OCI-LY1 (cell line): Measurements from ENCODE around the gene HLA-DMA.

Source experiments
- H2AFZ ChIP-seq: fragments of 200-600 bp; sonication (generic), shearing (Covaris generic); 2 replicates; pipeline ENCODE4 v1.6.0; 2014; ENCODE audit warnings: antibody characterized with exemption, mild to moderate bottlenecking, low read length
- H3F3A ChIP-seq: fragments of 200-600 bp; sonication (generic), shearing (Covaris generic); 2 replicates; pipeline ENCODE4 v1.6.0; 2014; ENCODE audit warnings: mild to moderate bottlenecking, antibody characterized with exemption, low read length, moderate library complexity; ENCODE audit not compliant: insufficient read depth
- H3K27ac ChIP-seq: fragments of 200-600 bp; sonication (generic); 2 replicates; pipeline ENCODE4 v1.5.1; 2014; ENCODE audit warnings: low read length, mixed run types, mild to moderate bottlenecking, low read depth; ENCODE audit not compliant: poor library complexity, severe bottlenecking
- H3K27me3 ChIP-seq: fragments of 200-600 bp; sonication (generic); 2 replicates; pipeline ENCODE4 v1.6.0; 2014; ENCODE audit warnings: antibody characterized with exemption, mild to moderate bottlenecking, low read length, moderate library complexity; ENCODE audit not compliant: insufficient read depth
- H3K36me3 ChIP-seq: fragments of 200-600 bp; sonication (generic); 2 replicates; pipeline ENCODE4 v1.6.1; 2014; ENCODE audit warnings: mild to moderate bottlenecking, antibody characterized with exemption, low read length, moderate library complexity, mixed read lengths; ENCODE audit not compliant: insufficient read depth
- H3K4me1 ChIP-seq: fragments of 200-600 bp; sonication (generic); 2 replicates; pipeline ENCODE4 v1.5.1; 2014; ENCODE audit warnings: mild to moderate bottlenecking, low read length, moderate library complexity; ENCODE audit not compliant: insufficient read depth, severe bottlenecking
- H3K4me2 ChIP-seq: fragments of 200-600 bp; sonication (generic), shearing (Covaris generic); 2 replicates; pipeline ENCODE4 v1.6.1; 2014; ENCODE audit warnings: low read length
- H3K4me3 ChIP-seq: fragments of 200-600 bp; sonication (generic); 2 replicates; pipeline ENCODE4 v1.5.1; 2014; ENCODE audit warnings: low read length, low read depth, mild to moderate bottlenecking, mixed read lengths; ENCODE audit not compliant: poor library complexity, severe bottlenecking
- H3K79me2 ChIP-seq: fragments of 200-600 bp; shearing (Covaris generic); 2 replicates; pipeline ENCODE4 v1.6.1; 2016; ENCODE audit warnings: mixed run types, low read length, mixed read lengths; ENCODE audit not compliant: insufficient read depth
- H3K9ac ChIP-seq: fragments of 200-600 bp; sonication (generic), shearing (Covaris generic); 2 replicates; pipeline ENCODE4 v1.6.1; 2014; ENCODE audit warnings: mild to moderate bottlenecking, low read length, mixed read lengths
- H3K9me2 ChIP-seq: fragments of 200-600 bp; sonication (generic), shearing (Covaris generic); 2 replicates; pipeline ENCODE4 v1.6.1; 2014; ENCODE audit warnings: low read depth, mild to moderate bottlenecking, low read length, mixed read lengths
- H3K9me3 ChIP-seq: fragments of 200-600 bp; shearing (Covaris generic); 2 replicates; pipeline ENCODE4 v1.6.1; 2014; ENCODE audit warnings: low read length, mixed read lengths
- H4K20me1 ChIP-seq: fragments of 200-600 bp; sonication (generic), shearing (Covaris generic); 2 replicates; pipeline ENCODE4 v1.6.0; 2016; ENCODE audit warnings: mild to moderate bottlenecking, low read length; ENCODE audit not compliant: insufficient read depth
- EZH2 ChIP-seq: fragments of 200-600 bp; sonication (generic), shearing (Covaris generic); IDR thresholded peaks from 2 replicates; pipeline ENCODE4 v1.8.0; 2017; ENCODE audit warnings: borderline replicate concordance, mixed run types, mild to moderate bottlenecking, antibody characterized with exemption, low read length, moderate library complexity, mixed read lengths
- TF ChIP-seq, protein P1 (sequence below): fragments of 200-600 bp; sonication (generic), shearing (Covaris generic); IDR thresholded peaks from 2 replicates; pipeline ENCODE4 v1.5.1; 2017; ENCODE audit warnings: mild to moderate bottlenecking, antibody characterized with exemption, low read length, moderate library complexity, mixed read lengths

HLA-DMA gene

DNA sequence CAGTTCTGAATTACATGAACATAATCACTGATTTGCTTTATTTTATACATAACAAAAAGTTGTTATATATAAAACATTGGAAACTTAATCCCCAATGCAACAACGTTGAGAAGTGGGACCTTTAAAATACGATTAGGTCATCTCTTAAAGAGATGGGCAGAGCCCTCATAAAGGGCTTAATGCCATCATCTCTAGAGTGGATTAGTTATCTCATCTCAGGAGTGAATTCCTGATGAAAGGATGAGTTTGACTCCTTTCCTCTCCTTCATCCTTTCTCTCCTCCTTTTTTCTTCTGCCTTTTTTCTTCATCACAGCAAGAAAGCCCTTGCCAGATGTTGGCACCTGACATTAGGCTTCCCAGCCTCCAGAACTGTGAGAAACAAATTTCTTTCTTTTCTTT lies 42.6 kb upstream of the HLA-DMA start:
- H3K9me3 ChIP-seq: no peaks in the 10 kb centered on the region
- no peak overlapping the region for H2AFZ ChIP-seq
- no peaks in the 10 kb centered on the region for H3K36me3 ChIP-seq
- no peaks in the 10 kb centered on the region; the same call in 1 of the 2 replicates for H3K27me3 ChIP-seq
- no peak overlapping the region for H3K9ac ChIP-seq
- H3K4me2 ChIP-seq: no peak overlapping the region
- TF ChIP-seq EZH2: no peak
- TF ChIP-seq, protein P1, sequence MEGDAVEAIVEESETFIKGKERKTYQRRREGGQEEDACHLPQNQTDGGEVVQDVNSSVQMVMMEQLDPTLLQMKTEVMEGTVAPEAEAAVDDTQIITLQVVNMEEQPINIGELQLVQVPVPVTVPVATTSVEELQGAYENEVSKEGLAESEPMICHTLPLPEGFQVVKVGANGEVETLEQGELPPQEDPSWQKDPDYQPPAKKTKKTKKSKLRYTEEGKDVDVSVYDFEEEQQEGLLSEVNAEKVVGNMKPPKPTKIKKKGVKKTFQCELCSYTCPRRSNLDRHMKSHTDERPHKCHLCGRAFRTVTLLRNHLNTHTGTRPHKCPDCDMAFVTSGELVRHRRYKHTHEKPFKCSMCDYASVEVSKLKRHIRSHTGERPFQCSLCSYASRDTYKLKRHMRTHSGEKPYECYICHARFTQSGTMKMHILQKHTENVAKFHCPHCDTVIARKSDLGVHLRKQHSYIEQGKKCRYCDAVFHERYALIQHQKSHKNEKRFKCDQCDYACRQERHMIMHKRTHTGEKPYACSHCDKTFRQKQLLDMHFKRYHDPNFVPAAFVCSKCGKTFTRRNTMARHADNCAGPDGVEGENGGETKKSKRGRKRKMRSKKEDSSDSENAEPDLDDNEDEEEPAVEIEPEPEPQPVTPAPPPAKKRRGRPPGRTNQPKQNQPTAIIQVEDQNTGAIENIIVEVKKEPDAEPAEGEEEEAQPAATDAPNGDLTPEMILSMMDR: no peak
- no peaks in the 10 kb centered on the region for H4K20me1 ChIP-seq
- H3K27ac ChIP-seq: no peak overlapping the region
- no peak overlapping the region for H3K4me3 ChIP-seq
- no peaks in the 10 kb centered on the region for H3K4me1 ChIP-seq
- H3K79me2 ChIP-seq: no peaks in the 10 kb centered on the region
- H3F3A ChIP-seq: no peaks in the 10 kb centered on the region; the same call in 1 of the 2 replicates
- H3K9me2 ChIP-seq: no peaks in the 10 kb centered on the region

DNA sequence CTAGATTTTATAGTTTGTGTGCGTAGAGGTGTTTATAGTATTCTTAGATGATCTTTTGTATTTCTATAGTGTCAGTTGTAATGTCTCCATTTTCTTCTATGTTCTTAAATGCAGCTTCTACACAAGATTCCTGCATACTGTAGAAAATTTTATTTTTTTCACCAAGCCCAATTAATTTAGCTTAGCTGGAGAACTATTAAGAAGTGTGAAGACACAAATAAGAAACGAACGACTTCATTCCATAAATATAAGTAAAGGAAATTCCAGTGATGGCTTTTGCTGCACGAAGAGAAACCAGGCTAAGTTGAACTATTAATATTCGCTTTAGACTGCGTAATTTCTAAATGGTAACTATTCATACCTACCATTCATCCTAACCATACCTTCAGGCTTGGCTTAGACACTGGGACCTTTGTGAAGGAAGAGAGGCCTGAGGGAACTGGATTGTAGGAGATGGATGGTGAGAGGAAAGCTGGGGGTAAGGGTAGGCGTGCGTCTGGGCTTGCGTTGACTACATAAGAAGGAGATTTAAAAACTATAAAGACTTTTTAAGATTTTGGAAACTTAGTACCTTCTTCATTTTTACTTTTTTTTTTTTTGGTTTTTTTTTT lies 40.6 kb upstream of the HLA-DMA start:
- no peaks in the 10 kb centered on the region; the same call in 1 of the 2 replicates for H3K27me3 ChIP-seq
- H3K27ac ChIP-seq: no peak overlapping the region
- H3K4me2 ChIP-seq: no peak overlapping the region
- H3K79me2 ChIP-seq: no peaks in the 10 kb centered on the region
- H3K9me3 ChIP-seq: no peaks in the 10 kb centered on the region
- no peak overlapping the region for H3K4me3 ChIP-seq
- TF ChIP-seq, protein P1: no peak
- no peak for TF ChIP-seq EZH2
- no peaks in the 10 kb centered on the region; the same call in 1 of the 2 replicates for H3F3A ChIP-seq
- no peaks in the 10 kb centered on the region for H3K4me1 ChIP-seq
- H4K20me1 ChIP-seq: no peaks in the 10 kb centered on the region
- no peak overlapping the region for H3K9ac ChIP-seq
- H2AFZ ChIP-seq: no peak overlapping the region
- H3K36me3 ChIP-seq: no peaks in the 10 kb centered on the region; the same call in 1 of the 2 replicates
- no peaks in the 10 kb centered on the region for H3K9me2 ChIP-seq

DNA sequence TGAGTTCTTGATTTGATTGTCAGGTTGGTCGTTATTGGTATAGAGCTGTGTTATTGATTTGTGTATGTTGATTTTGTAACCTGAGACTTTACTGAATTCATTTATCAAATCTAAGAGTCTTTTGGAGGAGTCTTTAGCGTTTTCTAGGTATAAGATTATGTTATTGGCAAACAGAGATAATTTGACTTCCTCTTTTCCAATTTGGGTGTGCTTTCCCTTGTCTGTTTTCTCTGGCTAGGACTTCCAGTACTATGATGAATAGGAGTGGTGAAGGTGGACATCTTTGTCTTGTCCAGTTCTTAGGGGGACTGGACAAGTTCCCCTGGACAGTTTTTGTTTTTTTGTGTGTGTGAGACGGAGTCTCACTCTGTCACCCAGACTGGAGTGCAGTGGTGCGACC lies 39.1 kb upstream of the HLA-DMA start:
- Histone ChIP-seq H3K9ac (no peak overlapping the region), H3K4me2 (no peak overlapping the region), H3K79me2 (no peaks in the 10 kb centered on the region), H3F3A (no peaks in the 10 kb centered on the region; the same call in 1 of the 2 replicates), H3K9me2 (no peaks in the 10 kb centered on the region), H2AFZ (no peak overlapping the region), H3K4me3 (no peak overlapping the region), H4K20me1 (no peaks in the 10 kb centered on the region), H3K36me3 (no peaks in the 10 kb centered on the region; the same call in 1 of the 2 replicates), H3K4me1 (no peaks in the 10 kb centered on the region), H3K27ac (no peak overlapping the region), H3K27me3 (no peaks in the 10 kb centered on the region; the same call in 1 of the 2 replicates), H3K9me3 (no peaks in the 10 kb centered on the region)
- TF ChIP-seq, protein P1: no peak
- no peak for TF ChIP-seq EZH2
